ENCODE results near the gene ZNF277. TPM values are rescaled to one million over a fixed set of nuclear protein-coding genes. Genes with fewer than 3 reads are reported as not detected.

The ZNF277 gene
- total RNA-seq, 2 donors from 2014 or later = 20.3 to 20.4 TPM

GRCh38 chr7:112234147-112234546, 27.7 kb downstream of the ZNF277 start:
- Histone ChIP-seq H3K4me1 (ENCODE audit: control insufficient read depth, insufficient read depth, low read length) (peaks cover 3% of the 10 kb centered on the region), H3K27ac (ENCODE audit: low read depth, low read length) (no peak overlapping the region), H3K27me3 (ENCODE audit: control insufficient read depth, insufficient read depth, low read length, poor library complexity, severe bottlenecking) (no peaks in the 10 kb centered on the region), H3K4me3 (ENCODE audit: low read length) (no peak overlapping the region), H3K9me3 (ENCODE audit: control insufficient read depth, low read length) (peaks cover 8% of the 10 kb centered on the region), H3K36me3 (ENCODE audit: control insufficient read depth, insufficient read depth, low read length) (no peaks in the 10 kb centered on the region), H3K9ac (ENCODE audit: extremely low read depth, low read length, poor library complexity, severe bottlenecking) (no peak overlapping the region)
- Mint-ChIP-seq H3K27ac (no peak overlapping the region), H3K4me3 (no peak overlapping the region), H3K27me3 (ENCODE audit: insufficient read depth) (no peaks in the 10 kb centered on the region), H3K9me3 (no peaks in the 10 kb centered on the region), H3K36me3 (ENCODE audit: low read depth) (peaks cover 1% of the 10 kb centered on the region), H3K4me1 (peaks cover 9% of the 10 kb centered on the region)
- TF ChIP-seq, protein P1, sequence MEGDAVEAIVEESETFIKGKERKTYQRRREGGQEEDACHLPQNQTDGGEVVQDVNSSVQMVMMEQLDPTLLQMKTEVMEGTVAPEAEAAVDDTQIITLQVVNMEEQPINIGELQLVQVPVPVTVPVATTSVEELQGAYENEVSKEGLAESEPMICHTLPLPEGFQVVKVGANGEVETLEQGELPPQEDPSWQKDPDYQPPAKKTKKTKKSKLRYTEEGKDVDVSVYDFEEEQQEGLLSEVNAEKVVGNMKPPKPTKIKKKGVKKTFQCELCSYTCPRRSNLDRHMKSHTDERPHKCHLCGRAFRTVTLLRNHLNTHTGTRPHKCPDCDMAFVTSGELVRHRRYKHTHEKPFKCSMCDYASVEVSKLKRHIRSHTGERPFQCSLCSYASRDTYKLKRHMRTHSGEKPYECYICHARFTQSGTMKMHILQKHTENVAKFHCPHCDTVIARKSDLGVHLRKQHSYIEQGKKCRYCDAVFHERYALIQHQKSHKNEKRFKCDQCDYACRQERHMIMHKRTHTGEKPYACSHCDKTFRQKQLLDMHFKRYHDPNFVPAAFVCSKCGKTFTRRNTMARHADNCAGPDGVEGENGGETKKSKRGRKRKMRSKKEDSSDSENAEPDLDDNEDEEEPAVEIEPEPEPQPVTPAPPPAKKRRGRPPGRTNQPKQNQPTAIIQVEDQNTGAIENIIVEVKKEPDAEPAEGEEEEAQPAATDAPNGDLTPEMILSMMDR (conservative IDR thresholded peaks at IDR 0.05) = no peak
- DNase-seq = no peak
- 89 to 92% methylated on average over 1 of the region's 1 CpG for WGBS, 2 experiments (ENCODE audit: insufficient coverage in 1 of 2, insufficient read length in 1 of 2)

GRCh38 chr7:112236597-112236996, 30.1 kb downstream of the ZNF277 start:
- Mint-ChIP-seq H3K4me3 (no peak overlapping the region), H3K36me3 (ENCODE audit: low read depth) (peaks cover 3% of the 10 kb centered on the region), H3K27me3 (ENCODE audit: insufficient read depth) (no peaks in the 10 kb centered on the region), H3K4me1 (peaks cover 11% of the 10 kb centered on the region), H3K9me3 (peaks cover 2% of the 10 kb centered on the region), H3K27ac (no peak overlapping the region)
- Histone ChIP-seq H3K4me1 (ENCODE audit: control insufficient read depth, insufficient read depth, low read length) (peaks cover 6% of the 10 kb centered on the region), H3K27ac (ENCODE audit: low read depth, low read length) (no peak overlapping the region), H3K4me3 (ENCODE audit: low read length) (no peak overlapping the region), H3K9me3 (ENCODE audit: control insufficient read depth, low read length) (peaks cover 8% of the 10 kb centered on the region), H3K36me3 (ENCODE audit: control insufficient read depth, insufficient read depth, low read length) (no peaks in the 10 kb centered on the region), H3K9ac (ENCODE audit: extremely low read depth, low read length, poor library complexity, severe bottlenecking) (no peak overlapping the region), H3K27me3 (ENCODE audit: control insufficient read depth, insufficient read depth, low read length, poor library complexity, severe bottlenecking) (no peaks in the 10 kb centered on the region)
- DNase-seq = no peak
- TF ChIP-seq, protein P1 (conservative IDR thresholded peaks at IDR 0.05) = no peak
- WGBS, 2 experiments (ENCODE audit: insufficient coverage in 1 of 2, insufficient read length in 1 of 2) = 100% methylated on average over 1 of the region's 2 CpGs; no CpG with 5 or more reads in 1 of the 2 experiments

DNA sequence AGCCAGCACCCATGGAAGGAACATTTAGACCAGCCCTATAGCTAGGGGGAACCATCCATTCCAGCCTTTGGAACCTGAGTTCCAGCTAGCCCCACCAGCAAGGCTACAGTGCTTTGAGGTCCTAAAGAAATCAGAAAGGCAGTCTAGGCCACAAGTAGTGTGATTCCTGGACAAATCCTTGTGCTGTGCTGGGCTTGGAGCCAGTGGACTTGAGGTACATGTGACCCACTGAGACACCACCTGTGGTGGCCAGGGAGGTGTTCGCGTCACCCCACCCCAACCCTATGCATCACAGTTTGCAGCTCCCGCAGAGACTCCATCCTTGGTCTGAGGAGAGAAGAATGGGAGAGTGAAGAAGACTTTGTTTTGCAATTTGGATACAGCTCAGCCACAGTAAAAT, 31.8 kb downstream of the ZNF277 start:
- H3K4me1 Mint-ChIP-seq = peaks cover 11% of the 10 kb centered on the region
- H3K36me3 Mint-ChIP-seq (ENCODE audit: low read depth) = peaks cover 3% of the 10 kb centered on the region
- Histone ChIP-seq H3K27me3 (ENCODE audit: control insufficient read depth, insufficient read depth, low read length, poor library complexity, severe bottlenecking) (no peaks in the 10 kb centered on the region), H3K4me3 (ENCODE audit: low read length) (no peak overlapping the region), H3K36me3 (ENCODE audit: control insufficient read depth, insufficient read depth, low read length) (no peaks in the 10 kb centered on the region), H3K9ac (ENCODE audit: extremely low read depth, low read length, poor library complexity, severe bottlenecking) (no peak overlapping the region), H3K9me3 (ENCODE audit: control insufficient read depth, low read length) (peaks cover 8% of the 10 kb centered on the region), H3K27ac (ENCODE audit: low read depth, low read length) (no peak overlapping the region), H3K4me1 (ENCODE audit: control insufficient read depth, insufficient read depth, low read length) (peaks cover 6% of the 10 kb centered on the region)
- WGBS, 2 experiments (ENCODE audit: insufficient coverage in 1 of 2, insufficient read length in 1 of 2) = 100% methylated on average over 3 of the region's 3 CpGs; no CpG with 5 or more reads in 1 of the 2 experiments
- DNase-seq = no peak
- TF ChIP-seq, protein P1 (conservative IDR thresholded peaks at IDR 0.05) = no peak
- H3K4me3 Mint-ChIP-seq = no peak overlapping the region
- H3K27ac Mint-ChIP-seq = no peak overlapping the region
- peaks cover 2% of the 10 kb centered on the region for H3K9me3 Mint-ChIP-seq
- no peaks in the 10 kb centered on the region for H3K27me3 Mint-ChIP-seq (ENCODE audit: insufficient read depth)

Data from endodermal cell (in vitro differentiated cells).